GM23338 (cell line): ENCODE measurements around the gene STPG4. TPM values are rescaled to one million over a fixed set of nuclear protein-coding genes. Genes with fewer than 3 reads are reported as not detected.
"Not testable (repeated sequence)": the region's sequence is repeated elsewhere in the genome, so short reads cannot be mapped to it uniquely, and the experiment has no call there.

ENCODE experiments used
- ATAC-seq: fragments of 200-7000 bp; cut with Tn5 transposase; 3 replicates; pipeline ENCODE4 v1.9.1; 2020
- DNase-seq: peaks from one replicate; pipeline ENCODE4 v3.0.0-alpha.2; 2015; ENCODE audit warnings: low spot score
- H2AFZ ChIP-seq: fragments of 200-600 bp; sonication (generic); 2 replicates; pipeline ENCODE4 v1.8.0; 2016; ENCODE audit warnings: antibody characterized with exemption, mild to moderate bottlenecking, moderate library complexity
- H3F3A ChIP-seq: fragments of 200-600 bp; sonication (generic); replicated peaks from 2 replicates; pipeline ENCODE4 v1.8.0; 2017; ENCODE audit warnings: antibody characterized with exemption, mixed run types, low read depth
- H3K27ac ChIP-seq: fragments of 200-600 bp; sonication (generic); 2 replicates; pipeline ENCODE4 v1.6.1; 2016; ENCODE audit warnings: low read depth
- H3K27me3 ChIP-seq: fragments of 200-600 bp; sonication (generic); 2 replicates; pipeline ENCODE4 v1.8.0; 2016; ENCODE audit warnings: mild to moderate bottlenecking, mixed run types, moderate library complexity; ENCODE audit not compliant: insufficient read depth
- H3K36me3 ChIP-seq: fragments of 200-600 bp; sonication (generic); 2 replicates; pipeline ENCODE4 v1.8.0; 2016; ENCODE audit warnings: mild to moderate bottlenecking; ENCODE audit not compliant: insufficient read depth
- H3K4me1 ChIP-seq: fragments of 200-600 bp; sonication (generic); 2 replicates; pipeline ENCODE4 v1.8.0; 2016; ENCODE audit warnings: mild to moderate bottlenecking, moderate library complexity; ENCODE audit not compliant: insufficient read depth
- H3K4me2 ChIP-seq: fragments of 200-600 bp; sonication (generic); 2 replicates; pipeline ENCODE4 v1.7.1; 2017; ENCODE audit warnings: mixed run types
- H3K4me3 ChIP-seq: fragments of 200-600 bp; sonication (generic); 2 replicates; pipeline ENCODE4 v1.6.1; 2016; ENCODE audit warnings: mixed run types
- H3K79me2 ChIP-seq: fragments of 200-600 bp; sonication (generic); replicated peaks from 2 replicates; pipeline ENCODE4 v1.8.0; 2017; ENCODE audit warnings: mild to moderate bottlenecking; ENCODE audit not compliant: insufficient read depth
- H3K9me2 ChIP-seq: fragments of 200-600 bp; sonication (generic); 2 replicates; pipeline ENCODE4 v1.8.0; 2017; ENCODE audit not compliant: insufficient read depth
- H4K20me1 ChIP-seq: fragments of 200-600 bp; sonication (generic); replicated peaks from 2 replicates; pipeline ENCODE4 v1.8.0; 2017; ENCODE audit warnings: mild to moderate bottlenecking; ENCODE audit not compliant: insufficient read depth
- H3K27ac Mint-ChIP-seq: 2 replicates; pipeline ENCODE4 v1.8.0; 2020; ENCODE audit warnings: inconsistent platforms, mild to moderate bottlenecking, moderate library complexity, mixed read lengths
- H3K27me3 Mint-ChIP-seq: 3 replicates; pipeline ENCODE4 v1.8.0; 2022; ENCODE audit warnings: low read depth, mild to moderate bottlenecking, moderate library complexity, mixed read lengths, inconsistent platforms; ENCODE audit not compliant: insufficient read depth, poor library complexity
- H3K36me3 Mint-ChIP-seq: 3 replicates; pipeline ENCODE4 v1.8.0; 2021; ENCODE audit warnings: low read depth, mild to moderate bottlenecking, inconsistent platforms, moderate library complexity, mixed read lengths
- H3K4me1 Mint-ChIP-seq: 3 replicates; pipeline ENCODE4 v1.8.0; 2020; ENCODE audit warnings: mild to moderate bottlenecking, inconsistent platforms, mixed read lengths
- H3K4me3 Mint-ChIP-seq: 3 replicates; pipeline ENCODE4 v1.8.0; 2021; ENCODE audit warnings: moderate library complexity, mild to moderate bottlenecking, inconsistent platforms, mixed read lengths
- H3K9me3 Mint-ChIP-seq: 3 replicates; pipeline ENCODE4 v1.8.0; 2020; ENCODE audit warnings: moderate library complexity, mild to moderate bottlenecking, inconsistent platforms, mixed read lengths
- CREB1 ChIP-seq: fragments of 250-450 bp; sonication (Bioruptor Pico); IDR thresholded peaks from 2 replicates; pipeline ENCODE4 v1.5.0; 2020; ENCODE audit warnings: low read depth, mild to moderate bottlenecking, moderate library complexity
- CTCF ChIP-seq, 2 experiments: fragments of 200-600 bp in 1 of 2; sonication (generic) in 1 of 2; conservative IDR thresholded peaks; 2 replicates each; pipeline versions ENCODE4 v1.5.1 to v1.6.1; 2016 to 2017; ENCODE audit warnings: antibody characterized with exemption in 2 of 2, low read depth in 2 of 2, mild to moderate bottlenecking in 2 of 2, moderate library complexity in 1 of 2
- ETS1 ChIP-seq: IDR thresholded peaks from 2 replicates; pipeline ENCODE4 v1.6.1; 2016; ENCODE audit warnings: antibody characterized with exemption
- EZH2 ChIP-seq: fragments of 200-600 bp; sonication (generic); IDR thresholded peaks from one replicate; pipeline ENCODE4 v1.8.0; 2017; ENCODE audit warnings: antibody characterized with exemption, mild to moderate bottlenecking, low read depth; ENCODE audit not compliant: unreplicated experiment
- JUNB ChIP-seq: IDR thresholded peaks from one replicate; pipeline ENCODE4 v1.6.1; 2016; ENCODE audit warnings: antibody characterized with exemption; ENCODE audit not compliant: unreplicated experiment
- NANOG ChIP-seq: IDR thresholded peaks from 2 replicates; pipeline ENCODE4 v1.6.1; 2016; ENCODE audit warnings: antibody characterized with exemption, borderline replicate concordance
- ZNF331 ChIP-seq: fragments of 250-450 bp; sonication (Bioruptor Pico); IDR thresholded peaks from 2 replicates; pipeline ENCODE4 v1.5.0; 2020; ENCODE audit warnings: low read depth, mild to moderate bottlenecking, moderate library complexity
- ZNF462 ChIP-seq: fragments of 250-450 bp; sonication (Bioruptor Pico); IDR thresholded peaks from 2 replicates; pipeline ENCODE4 v1.5.0; 2020; ENCODE audit warnings: mild to moderate bottlenecking, moderate library complexity
- polyA plus RNA-seq: library from polyadenylated mRNA; unstranded; fragments of >200 nt; fragmentation: Nextera tagmentation; extraction: Ambion mirVana; gene quantifications from 2 replicates; pipeline ENCODE4 v1.2.1, GENCODE V29; 2016
- total RNA-seq: library from RNA; depleted of rRNA; stranded (reverse); fragments of >200 nt; shearing (Covaris generic); gene quantifications from 2 replicates; pipeline ENCODE4 v1.2.3, GENCODE V29; 2014

The STPG4 gene
- total and polyA plus RNA-seq, 2 experiments from 2014 or later = 0.28 TPM; not detected in 1

GRCh38 chr2:47106231-47106630 lies 48.9 kb downstream of the STPG4 start:
- H3K27me3 Mint-ChIP-seq, H3K27me3 ChIP-seq, DNase-seq, H3K79me2 ChIP-seq, H3K27ac Mint-ChIP-seq, H3K27ac ChIP-seq, H2AFZ ChIP-seq, H3F3A ChIP-seq, H3K4me3 ChIP-seq, H3K9me2 ChIP-seq, H3K4me1 ChIP-seq, H4K20me1 ChIP-seq, H3K4me2 ChIP-seq, H3K4me3 Mint-ChIP-seq, H3K36me3 ChIP-seq, ATAC-seq, H3K9me3 Mint-ChIP-seq, H3K36me3 Mint-ChIP-seq: not testable (repeated sequence)
- peaks cover 14% of the 10 kb centered on the region for H3K4me1 Mint-ChIP-seq

GRCh38 chr2:47099712-47100111 lies 55.4 kb downstream of the STPG4 start:
- H3K36me3 ChIP-seq, H2AFZ ChIP-seq, H3K4me1 ChIP-seq, H3K9me3 Mint-ChIP-seq, DNase-seq, H3K27me3 Mint-ChIP-seq, ATAC-seq, H3K9me2 ChIP-seq, H4K20me1 ChIP-seq, H3K27me3 ChIP-seq, H3K79me2 ChIP-seq, H3K27ac Mint-ChIP-seq, H3K36me3 Mint-ChIP-seq, H3K27ac ChIP-seq, H3F3A ChIP-seq, H3K4me3 Mint-ChIP-seq, H3K4me3 ChIP-seq, H3K4me2 ChIP-seq: not testable (repeated sequence)
- peaks cover 15% of the 10 kb centered on the region for H3K4me1 Mint-ChIP-seq

GRCh38 chr2:47098953-47099352 lies 56.2 kb downstream of the STPG4 start:
- H3K27ac Mint-ChIP-seq = no peak overlapping the region

More at GRCh38 chr2:47098953-47099352, 56.2 kb downstream of the STPG4 start:
- Histone ChIP-seq H3K4me2 (no peak overlapping the region), H3K79me2 (no peaks in the 10 kb centered on the region), H3K4me1 (no peaks in the 10 kb centered on the region), H3K27ac (no peak overlapping the region), H3F3A (no peaks in the 10 kb centered on the region), H3K9me2 (no peaks in the 10 kb centered on the region), H3K4me3 (no peak overlapping the region), H3K36me3 (no peaks in the 10 kb centered on the region), H2AFZ (no peak overlapping the region), H4K20me1 (no peaks in the 10 kb centered on the region), H3K27me3 (no peaks in the 10 kb centered on the region)
- DNase-seq (no peak), ATAC-seq (no peak)
- TF ChIP-seq NANOG (no peak), EZH2 (no peak), CTCF (conservative IDR thresholded peaks at IDR 0.05; ENCODE audit: low read depth in 2 of 2) (no peak), ETS1 (no peak), ZNF331 (CRISPR knock-in tag) (no peak), JUNB (no peak), ZNF462 (CRISPR knock-in tag) (no peak), CREB1 (no peak)
- no peaks in the 10 kb centered on the region for H3K9me3 Mint-ChIP-seq
- peaks cover 9% of the 10 kb centered on the region for H3K27me3 Mint-ChIP-seq
- peaks cover 15% of the 10 kb centered on the region for H3K4me1 Mint-ChIP-seq
- no peaks in the 10 kb centered on the region for H3K36me3 Mint-ChIP-seq
- no peak overlapping the region for H3K4me3 Mint-ChIP-seq
